Measurements from ENCODE around the gene RNASEH1.
"Not testable (repeated sequence)": the region's sequence is repeated elsewhere in the genome, so short reads cannot be mapped to it uniquely, and the experiment has no call there.

RNASEH1 gene

DNA sequence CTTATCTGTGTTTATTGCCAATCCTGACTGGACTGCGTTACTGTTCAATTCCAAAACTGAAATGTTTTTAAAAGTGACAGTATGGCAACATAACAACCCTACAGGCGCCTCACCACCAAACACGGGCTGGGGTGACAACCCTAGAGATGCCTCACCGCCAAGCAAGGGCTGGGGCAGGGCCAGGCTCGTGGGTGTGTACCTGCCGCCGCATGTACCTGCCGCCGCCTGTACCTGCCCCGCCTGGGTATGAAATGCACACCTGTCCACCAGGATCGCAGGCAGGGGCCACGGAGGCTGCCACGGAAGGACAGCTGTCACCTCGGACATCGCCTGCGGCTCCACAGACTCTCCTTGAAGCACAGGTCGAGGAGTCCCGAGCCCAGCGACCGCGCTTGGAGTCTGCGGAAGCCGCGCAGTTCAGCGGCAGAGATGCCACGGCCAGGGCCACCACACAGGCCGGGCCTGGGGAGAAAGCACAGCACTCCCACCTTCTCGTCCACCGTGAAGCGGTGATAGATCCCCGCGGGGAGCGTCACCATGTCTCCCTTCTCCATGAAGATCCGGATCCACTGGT is 57.7 kb downstream of the RNASEH1 start:
- TF ChIP-seq, protein P1, sequence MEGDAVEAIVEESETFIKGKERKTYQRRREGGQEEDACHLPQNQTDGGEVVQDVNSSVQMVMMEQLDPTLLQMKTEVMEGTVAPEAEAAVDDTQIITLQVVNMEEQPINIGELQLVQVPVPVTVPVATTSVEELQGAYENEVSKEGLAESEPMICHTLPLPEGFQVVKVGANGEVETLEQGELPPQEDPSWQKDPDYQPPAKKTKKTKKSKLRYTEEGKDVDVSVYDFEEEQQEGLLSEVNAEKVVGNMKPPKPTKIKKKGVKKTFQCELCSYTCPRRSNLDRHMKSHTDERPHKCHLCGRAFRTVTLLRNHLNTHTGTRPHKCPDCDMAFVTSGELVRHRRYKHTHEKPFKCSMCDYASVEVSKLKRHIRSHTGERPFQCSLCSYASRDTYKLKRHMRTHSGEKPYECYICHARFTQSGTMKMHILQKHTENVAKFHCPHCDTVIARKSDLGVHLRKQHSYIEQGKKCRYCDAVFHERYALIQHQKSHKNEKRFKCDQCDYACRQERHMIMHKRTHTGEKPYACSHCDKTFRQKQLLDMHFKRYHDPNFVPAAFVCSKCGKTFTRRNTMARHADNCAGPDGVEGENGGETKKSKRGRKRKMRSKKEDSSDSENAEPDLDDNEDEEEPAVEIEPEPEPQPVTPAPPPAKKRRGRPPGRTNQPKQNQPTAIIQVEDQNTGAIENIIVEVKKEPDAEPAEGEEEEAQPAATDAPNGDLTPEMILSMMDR (IDR thresholded peaks at IDR 0.05; ENCODE audit: insufficient read depth, low read depth, low read length, missing control alignments), result no peak
- no peak for DNase-seq (ENCODE audit: low read depth)
- no peak overlapping the region for H3K4me3 ChIP-seq (ENCODE audit: low read depth, low read length)

DNA sequence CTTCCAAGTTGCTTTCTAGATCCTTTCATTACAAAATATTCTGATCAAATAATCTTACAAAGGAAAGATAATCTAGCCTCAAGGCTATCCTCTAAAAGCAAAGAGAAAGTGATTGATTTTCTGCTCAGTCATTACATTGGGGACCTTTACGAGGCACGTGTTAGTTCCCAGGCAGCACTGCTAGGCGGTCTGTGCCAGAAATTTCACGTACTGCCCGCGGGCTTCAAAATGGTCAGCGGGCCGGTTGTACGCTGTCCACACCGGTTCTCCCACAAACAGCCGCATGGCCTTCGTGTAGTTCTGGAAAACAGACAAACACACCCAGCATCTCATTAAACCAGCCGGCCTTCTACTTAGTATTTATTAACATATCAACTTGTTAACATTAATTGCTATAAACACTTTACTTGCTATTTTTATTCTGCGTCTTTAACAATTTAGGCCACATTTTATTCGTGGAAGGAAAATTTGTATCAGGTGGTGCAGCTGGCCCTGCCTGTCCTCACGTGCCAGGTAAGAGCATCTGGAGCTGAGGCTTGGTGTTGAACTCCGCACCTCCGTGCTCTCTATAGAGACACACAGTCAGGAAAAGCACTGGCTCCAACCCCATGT is 59.2 kb downstream of the RNASEH1 start:
- DNase-seq (ENCODE audit: low read depth), result no peak
- H3K4me3 ChIP-seq (ENCODE audit: low read depth, low read length), result no peak overlapping the region
- TF ChIP-seq, protein P1 (IDR thresholded peaks at IDR 0.05; ENCODE audit: insufficient read depth, low read depth, low read length, missing control alignments), result no peak

DNA sequence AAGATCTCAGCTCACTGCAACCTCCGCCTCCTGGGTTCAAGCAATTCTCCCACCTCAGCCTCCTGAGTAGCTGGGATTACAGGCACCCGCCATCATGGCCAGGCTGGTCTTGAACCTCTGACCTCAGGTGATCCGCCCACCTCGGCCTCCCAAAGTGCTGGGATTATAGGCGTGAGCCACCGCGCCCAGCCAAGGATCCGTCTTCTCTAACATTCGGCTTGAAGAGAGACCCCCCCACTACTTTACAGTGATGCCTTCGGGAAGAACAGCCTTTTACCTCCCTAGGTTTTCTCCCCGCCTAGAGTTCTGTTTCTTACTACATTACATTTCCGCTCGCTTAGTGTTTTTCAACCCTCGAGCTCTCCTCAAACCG is 61.4 kb downstream of the RNASEH1 start:
- not testable (repeated sequence) for DNase-seq (ENCODE audit: low read depth)

More for the DNA sequence above, 61.4 kb downstream of the RNASEH1 start:
- not testable (repeated sequence) for H3K4me3 ChIP-seq (ENCODE audit: low read depth, low read length)
